ENCODE results near the gene TEKTIP1.

TEKTIP1 gene

GRCh38 chr19:3538258-3538929 is 580 bp upstream of the TEKTIP1 start:
- no peak for DNase-seq

GRCh38 chr19:3539756-3540118 is 763 bp downstream of the TEKTIP1 start:
- no peak for DNase-seq

- DNase-seq = no peak
Observed at GRCh38 chr19:3543150-3544057, 4.4 kb downstream of the TEKTIP1 start.

- DNase-seq = no peak
Observed at GRCh38 chr19:3544058-3544376, 5.0 kb downstream of the TEKTIP1 start.

- DNase-seq = peak; percentile 35
Observed at GRCh38 chr19:3544742-3545668, 6.0 kb downstream of the TEKTIP1 start.

GRCh38 chr19:3545669-3546034 is 6.7 kb downstream of the TEKTIP1 start:
- no peak for DNase-seq

GRCh38 chr19:3546119-3546518 is 7.1 kb downstream of the TEKTIP1 start:
- DNase-seq = no peak

- DNase-seq = no peak
Observed at GRCh38 chr19:3547301-3547731, 8.3 kb downstream of the TEKTIP1 start.

GRCh38 chr19:3547767-3548282 is 8.9 kb downstream of the TEKTIP1 start:
- DNase-seq = no peak

GRCh38 chr19:3548606-3549005 is 9.6 kb downstream of the TEKTIP1 start:
- no peak for DNase-seq

GRCh38 chr19:3549816-3550215 is 10.8 kb downstream of the TEKTIP1 start:
- no peak for DNase-seq

- no peak for DNase-seq
Observed at GRCh38 chr19:3550947-3551791, 12.2 kb downstream of the TEKTIP1 start.

GRCh38 chr19:3551792-3552095 is 12.8 kb downstream of the TEKTIP1 start:
- DNase-seq = no peak

- no peak for DNase-seq
Observed at GRCh38 chr19:3554254-3555083, 15.5 kb downstream of the TEKTIP1 start.

- no peak for DNase-seq
Observed at GRCh38 chr19:3555653-3556422, 16.9 kb downstream of the TEKTIP1 start.

- DNase-seq = no peak
Observed at GRCh38 chr19:3556423-3556977, 17.5 kb downstream of the TEKTIP1 start.

GRCh38 chr19:3556978-3557460 is 18.0 kb downstream of the TEKTIP1 start:
- DNase-seq = peak; percentile 41

GRCh38 chr19:3557461-3558248 is 18.7 kb downstream of the TEKTIP1 start, which contains the start of gene MFSD12:
TSS of gene MFSD12 (minus strand) at chr19:3557586. CDS start at chr19:3557403, 183 bp downstream.
- DNase-seq = peak; percentile 92
